Left lung (tissue), 10 donors: ENCODE measurements around the gene APBA2. TPM values are rescaled to one million over a fixed set of nuclear protein-coding genes. Genes with fewer than 3 reads are reported as not detected.

Experiments
- ATAC-seq: fragments of 200-7000 bp; cut with Tn5 transposase; one replicate; pipeline ENCODE4 v1.9.1; 2020; ENCODE audit warnings: moderate library complexity
- DNase-seq, 4 donors: peaks; one replicate each; pipeline ENCODE4 v3.0.0-alpha.2; 2013 to 2020
- H3K27ac ChIP-seq, 2 donors: fragments of 200-600 bp; sonication (generic) in 1 of 2; one replicate each; pipeline versions ENCODE4 v1.5.0 to v1.8.0; 2020 to 2021
- H3K27me3 ChIP-seq, 2 donors: fragments of 200-600 bp; sonication (generic) in 1 of 2; one replicate each; pipeline versions ENCODE4 v1.5.0 to v1.8.0; 2020 to 2021
- H3K36me3 ChIP-seq, 2 donors: fragments of 200-600 bp; sonication (generic) in 1 of 2; one replicate each; pipeline versions ENCODE4 v1.5.0 to v1.8.0; 2020 to 2021
- H3K4me1 ChIP-seq, 2 donors: fragments of 200-600 bp; one replicate each; pipeline ENCODE4 v1.8.0; 2021
- H3K4me3 ChIP-seq, 2 donors: fragments of 200-600 bp; sonication (generic) in 1 of 2; one replicate each; pipeline versions ENCODE4 v1.5.0 to v1.8.0; 2020 to 2021; ENCODE audit warnings: mild to moderate bottlenecking in 1 of 2
- H3K9me3 ChIP-seq, 2 donors: fragments of 200-600 bp; sonication (generic) in 1 of 2; one replicate each; pipeline versions ENCODE4 v1.5.0 to v1.8.0; 2020 to 2021
- intact Hi-C, 2 donors: fragments of 100-400 bp; cut with DNase I; formaldehyde crosslinking; loops; one replicate each; pipeline versions ENCODE4 v1.11.2 to v1.14.2; 2022
- polyA plus RNA-seq, 6 donors: library from polyadenylated mRNA; unstranded; fragments of 120-200 nt; gene quantifications; one replicate each; pipeline ENCODE4 v1.2.1, GENCODE V29; 2013; ENCODE audit not compliant: insufficient read length in 6 of 6
- total RNA-seq, 2 donors: library from RNA; stranded (reverse); fragmentation: NEBNext Ultra II Directional; extraction: Animal tissue kit (Norgen Biotek cat#: 25700); gene quantifications; one replicate each; pipeline ENCODE4 v1.2.1, GENCODE V29; 2021
- TF ChIP-seq, protein P1 (sequence below), 2 donors: fragments of 200-600 bp; sonication (generic) in 1 of 2; IDR thresholded peaks; one replicate each; pipeline versions ENCODE4 v1.5.0 to v1.8.0; 2021; ENCODE audit warnings: antibody characterized with exemption in 2 of 2
- donor health status: DM: no; HTN: yes; CAD: no.
- donor health status: DM: no; HTN: no; CAD: no.

Gene APBA2
- total and polyA plus RNA-seq, 8 donors: 3.9 to 18.4 (median 11.1) TPM

DNA sequence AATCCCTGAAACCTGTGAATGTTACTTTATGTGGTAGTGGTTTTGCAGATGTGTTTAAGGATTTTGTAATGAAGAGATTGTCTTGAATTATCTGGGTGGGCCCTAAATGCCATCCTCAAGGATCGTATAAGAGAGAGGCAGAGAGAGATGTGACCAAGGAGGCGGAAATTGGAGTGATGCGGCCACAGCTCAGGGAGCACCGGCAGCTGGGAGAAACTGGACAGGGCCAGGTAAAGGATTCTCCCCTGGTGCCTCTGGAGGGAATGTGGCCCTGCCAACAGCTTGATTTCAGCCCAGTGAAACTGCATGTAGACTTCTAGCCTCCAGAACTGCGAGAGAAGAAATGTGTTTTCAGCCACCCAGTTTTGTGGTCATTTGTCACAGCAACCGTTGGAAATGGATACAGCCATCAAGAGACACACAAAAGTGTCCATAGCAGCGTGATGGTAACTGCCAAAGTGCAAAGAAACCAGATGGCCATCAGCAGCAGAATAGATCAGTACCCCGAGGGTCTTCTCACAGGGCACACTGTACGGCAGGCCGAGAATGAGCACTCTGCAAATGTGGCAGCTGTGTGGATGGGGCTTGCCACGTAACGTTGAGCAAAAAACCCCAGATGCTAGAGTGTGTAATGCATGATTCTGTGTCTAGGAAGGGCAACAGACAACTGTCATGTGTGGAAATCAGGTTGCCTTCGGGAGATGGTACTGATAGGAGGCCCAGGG lies 12.2 kb downstream of the APBA2 start:
- no peak overlapping the region for H3K4me3 ChIP-seq
- intact Hi-C loops: no loop called here
- no peak for DNase-seq

DNA sequence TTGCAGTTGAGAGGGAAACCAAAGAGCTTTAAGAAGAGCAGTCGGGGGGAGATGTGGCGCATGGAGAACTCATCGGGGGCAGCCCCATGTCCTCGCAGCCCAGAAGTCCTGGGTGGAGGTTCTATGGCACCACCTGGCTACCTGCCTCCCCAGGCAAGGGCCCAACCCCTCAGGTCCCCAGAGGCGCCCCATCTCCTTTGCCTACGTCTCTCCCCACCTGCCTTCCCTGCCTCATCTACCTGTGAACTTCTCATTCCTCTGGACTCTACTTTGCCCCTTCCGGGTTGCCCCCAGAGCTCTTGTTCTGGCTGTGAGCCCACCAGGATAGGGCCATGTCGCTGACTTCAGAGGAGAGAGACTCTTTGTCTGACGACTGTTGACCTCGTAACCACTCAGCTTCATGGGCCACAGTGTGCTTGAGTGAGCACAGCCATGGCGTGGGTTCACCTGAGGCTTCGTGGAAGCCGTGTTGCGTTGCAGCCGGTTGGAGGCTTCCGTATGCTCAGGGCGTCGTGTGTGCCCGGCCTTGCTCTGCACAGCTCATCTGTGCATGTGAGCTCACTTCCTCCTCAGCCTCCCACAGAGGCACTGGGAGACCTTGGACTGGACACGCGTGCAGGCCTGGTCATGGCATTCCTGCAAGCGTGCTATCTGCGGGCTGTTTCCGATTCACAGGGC lies 13.4 kb downstream of the APBA2 start:
- DNase-seq (peak in 1 of 4 donors; percentile 22), ATAC-seq (no peak)
- Histone ChIP-seq H3K36me3 (no peaks in the 10 kb centered on the region), H3K4me3 (no peak overlapping the region), H3K9me3 (no peaks in the 10 kb centered on the region), H3K4me1 (no peaks in the 10 kb centered on the region), H3K27me3 (no peaks in the 10 kb centered on the region), H3K27ac (no peak overlapping the region)
- intact Hi-C loops: no loop called here
- TF ChIP-seq, protein P1, sequence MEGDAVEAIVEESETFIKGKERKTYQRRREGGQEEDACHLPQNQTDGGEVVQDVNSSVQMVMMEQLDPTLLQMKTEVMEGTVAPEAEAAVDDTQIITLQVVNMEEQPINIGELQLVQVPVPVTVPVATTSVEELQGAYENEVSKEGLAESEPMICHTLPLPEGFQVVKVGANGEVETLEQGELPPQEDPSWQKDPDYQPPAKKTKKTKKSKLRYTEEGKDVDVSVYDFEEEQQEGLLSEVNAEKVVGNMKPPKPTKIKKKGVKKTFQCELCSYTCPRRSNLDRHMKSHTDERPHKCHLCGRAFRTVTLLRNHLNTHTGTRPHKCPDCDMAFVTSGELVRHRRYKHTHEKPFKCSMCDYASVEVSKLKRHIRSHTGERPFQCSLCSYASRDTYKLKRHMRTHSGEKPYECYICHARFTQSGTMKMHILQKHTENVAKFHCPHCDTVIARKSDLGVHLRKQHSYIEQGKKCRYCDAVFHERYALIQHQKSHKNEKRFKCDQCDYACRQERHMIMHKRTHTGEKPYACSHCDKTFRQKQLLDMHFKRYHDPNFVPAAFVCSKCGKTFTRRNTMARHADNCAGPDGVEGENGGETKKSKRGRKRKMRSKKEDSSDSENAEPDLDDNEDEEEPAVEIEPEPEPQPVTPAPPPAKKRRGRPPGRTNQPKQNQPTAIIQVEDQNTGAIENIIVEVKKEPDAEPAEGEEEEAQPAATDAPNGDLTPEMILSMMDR (IDR thresholded peaks at IDR 0.05): no peak

More for the DNA sequence above, 12.2 kb downstream of the APBA2 start:
- H3K27ac ChIP-seq: no peak overlapping the region
- H3K36me3 ChIP-seq: no peaks in the 10 kb centered on the region
- no peak for ATAC-seq
- no peaks in the 10 kb centered on the region for H3K9me3 ChIP-seq
- TF ChIP-seq, protein P1 (IDR thresholded peaks at IDR 0.05): no peak
- H3K27me3 ChIP-seq: no peaks in the 10 kb centered on the region
- H3K4me1 ChIP-seq: no peaks in the 10 kb centered on the region

DNA sequence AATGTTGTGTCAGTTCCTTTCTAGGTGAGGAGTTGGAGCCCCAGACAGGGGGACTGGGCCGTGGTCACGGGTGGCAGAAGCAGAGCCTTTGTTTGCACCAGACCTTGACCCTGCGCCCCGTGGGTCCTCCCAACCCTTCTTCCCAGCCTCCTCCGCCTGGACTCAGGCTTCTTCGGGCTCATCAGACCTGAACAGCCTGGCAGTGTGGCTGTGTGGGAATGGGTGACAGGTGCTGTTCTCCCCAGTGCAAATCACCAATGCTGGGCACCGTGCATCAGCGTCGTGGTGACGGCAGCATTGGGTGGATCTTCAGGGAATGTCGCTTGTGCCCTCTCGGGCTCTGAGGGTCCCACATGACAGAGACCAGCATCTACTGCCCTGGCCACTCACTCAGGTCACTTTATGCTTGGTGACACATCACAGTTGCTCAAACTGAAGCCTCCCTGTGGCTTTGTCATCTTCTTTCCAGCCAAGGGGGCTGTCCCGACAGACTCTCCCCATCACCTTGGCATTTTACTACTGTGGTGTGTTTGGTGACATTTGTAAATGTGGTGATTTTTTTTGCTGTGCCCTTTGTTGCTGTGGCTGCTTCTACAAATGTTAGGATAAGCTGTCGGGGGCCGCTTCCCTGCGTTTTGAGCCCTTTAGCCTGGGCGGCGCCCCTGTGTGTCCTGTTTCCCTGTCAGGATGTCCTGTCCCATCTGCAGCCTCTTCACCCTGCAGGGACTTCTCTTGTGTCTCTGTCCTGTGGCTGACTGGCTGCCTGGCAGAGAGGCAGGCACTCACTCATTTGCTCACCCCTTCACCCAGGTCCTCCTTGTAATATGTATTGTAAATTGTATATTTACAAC lies 14.5 kb downstream of the APBA2 start:
- intact Hi-C loops: no loop called here
- ATAC-seq (no peak), DNase-seq (peak in 2 of 4 donors; percentile 28 to 64)
- Histone ChIP-seq H3K27ac (no peak overlapping the region), H3K36me3 (no peaks in the 10 kb centered on the region), H3K27me3 (peaks cover 0 to 7% of the 10 kb centered on the region in 2 donors), H3K9me3 (no peaks in the 10 kb centered on the region), H3K4me3 (no peak overlapping the region), H3K4me1 (no peaks in the 10 kb centered on the region)
- TF ChIP-seq, protein P1 (IDR thresholded peaks at IDR 0.05): no peak

DNA sequence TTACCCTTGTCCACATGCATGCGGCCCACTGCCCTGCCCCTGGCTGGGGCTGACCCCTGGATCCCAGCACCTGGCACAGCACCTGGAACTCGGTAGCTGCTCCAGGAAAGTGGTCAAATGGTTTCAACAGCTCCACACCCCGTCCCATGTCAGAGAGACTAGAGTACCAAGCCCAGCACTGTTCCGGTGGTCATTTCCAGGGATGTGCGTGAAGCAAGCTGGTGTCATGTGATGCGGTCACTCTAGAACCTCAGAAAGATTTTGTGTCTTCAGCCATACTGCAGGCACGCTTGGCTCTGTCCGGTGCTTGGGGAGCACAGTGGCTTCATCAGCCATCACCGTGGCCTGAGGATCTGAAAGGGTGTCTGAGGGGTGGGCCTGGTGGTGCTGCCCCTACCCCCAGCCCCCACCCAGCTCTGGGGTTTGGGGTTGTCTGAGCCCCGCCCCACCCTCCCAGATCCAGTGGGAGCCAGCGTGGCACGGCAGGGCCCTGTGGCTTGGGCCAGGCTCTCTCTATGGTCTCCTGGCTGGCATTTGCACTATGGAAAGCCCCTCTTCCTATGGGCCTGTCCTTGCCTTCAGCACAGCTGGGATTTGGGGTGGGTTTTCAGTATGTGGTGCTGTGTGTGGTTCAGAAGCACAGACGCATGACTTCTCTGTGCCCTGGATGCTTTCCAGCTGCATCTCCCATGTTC lies 15.3 kb downstream of the APBA2 start:
- intact Hi-C loops: no loop called here
- H3K4me1 ChIP-seq: no peaks in the 10 kb centered on the region
- no peaks in the 10 kb centered on the region for H3K36me3 ChIP-seq
- H3K27ac ChIP-seq: no peak overlapping the region
- H3K27me3 ChIP-seq: peaks cover 0 to 7% of the 10 kb centered on the region in 2 donors
- no peak overlapping the region for H3K4me3 ChIP-seq
- TF ChIP-seq, protein P1 (IDR thresholded peaks at IDR 0.05): no peak
- DNase-seq: peak in 2 of 4 donors; percentile 27 to 42
- no peak for ATAC-seq
- no peaks in the 10 kb centered on the region for H3K9me3 ChIP-seq
